HepG2 (cell line): ENCODE results near the gene PSD4. TPM values are rescaled to one million over a fixed set of nuclear protein-coding genes. Genes with fewer than 3 reads are reported as not detected.

Experiments
- POGZ ChIP-seq: sonication (generic); formaldehyde crosslinking; IDR thresholded peaks from 2 replicates; pipeline ENCODE4 v1.4.0; 2020; ENCODE audit warnings: mild to moderate bottlenecking, missing genetic modification reagents
- REST ChIP-seq, 2 experiments: IDR thresholded peaks; 2 replicates each; pipeline ENCODE4 v1.6.1; 2011 to 2012; ENCODE audit warnings: low read length in 2 of 2, borderline replicate concordance in 1 of 2, low read depth in 1 of 2, mild to moderate bottlenecking in 1 of 2, moderate library complexity in 1 of 2
- SNAPC4 ChIP-seq: sonication (generic); formaldehyde crosslinking; IDR thresholded peaks from 2 replicates; pipeline ENCODE4 v1.4.0; 2020; ENCODE audit warnings: mild to moderate bottlenecking, missing genetic modification reagents
- ZFX ChIP-seq: sonication (generic); formaldehyde crosslinking; IDR thresholded peaks from 2 replicates; pipeline ENCODE4 v1.4.0; 2020; ENCODE audit warnings: mild to moderate bottlenecking, low read depth, missing genetic modification reagents, moderate library complexity
- ZNF318 ChIP-seq: sonication (generic); formaldehyde crosslinking; IDR thresholded peaks from 2 replicates; pipeline ENCODE4 v1.4.0; 2020; ENCODE audit warnings: mild to moderate bottlenecking, missing genetic modification reagents
- polyA plus RNA-seq, 8 experiments: library from polyadenylated mRNA; depleted of rRNA in 3 of 8; stranded (reverse) in 7 of 8; unstranded in 1 of 8; fragments of >200 nt; fragmentation: Illumina TruSeq in 4 of 8; extraction: Trizol in 4 of 8; gene quantifications; 2 replicates each; pipeline versions ENCODE4 v1.2.1 to v1.2.3, GENCODE V29; 2011 to 2016; ENCODE audit warnings: low read depth in 4 of 8, missing spikeins in 1 of 8, mixed read lengths in 1 of 8; ENCODE audit not compliant: insufficient read depth in 1 of 8
- total RNA-seq, 5 experiments: library from RNA; depleted of rRNA; stranded (reverse); fragments of >200 nt; fragmentation: Illumina TruSeq; extraction: Trizol; gene quantifications; 2 replicates each; pipeline ENCODE4 v1.2.3, GENCODE V29; 2016; ENCODE audit warnings: low read depth in 1 of 5

Gene PSD4
- total and polyA plus RNA-seq, 2 of the 13 experiments (the other 11 are each of a cell fraction or from before 2014, with no cell fraction given): 5.8 to 9.4 TPM

- 0 out of 4 replicates have a peak, but pooled peaks of 1 of the 2 experiments have one; percentile 38 for TF ChIP-seq REST (IDR thresholded peaks at IDR 0.05; ENCODE audit: borderline replicate concordance in 1 of 2, low read depth in 1 of 2, low read length in 2 of 2)
- no peak for TF ChIP-seq ZNF318
- peak; percentile 69 for TF ChIP-seq ZFX (CRISPR knock-in tag)
- no peak for TF ChIP-seq SNAPC4 (CRISPR knock-in tag)
- 0 out of 2 replicates have a peak, but pooled peaks have one; percentile 28 for TF ChIP-seq POGZ
These were observed 1.4 kb downstream of the PSD4 start (continued) for GRCh38 chr2:113175042-113175628.
